ENCODE results near the gene ZNF521. TPM values are rescaled to one million over a fixed set of nuclear protein-coding genes. Genes with fewer than 3 reads are reported as not detected.

ZNF521 gene
- total RNA-seq, 1 donor from 2014 or later = 2.0 TPM

DNA sequence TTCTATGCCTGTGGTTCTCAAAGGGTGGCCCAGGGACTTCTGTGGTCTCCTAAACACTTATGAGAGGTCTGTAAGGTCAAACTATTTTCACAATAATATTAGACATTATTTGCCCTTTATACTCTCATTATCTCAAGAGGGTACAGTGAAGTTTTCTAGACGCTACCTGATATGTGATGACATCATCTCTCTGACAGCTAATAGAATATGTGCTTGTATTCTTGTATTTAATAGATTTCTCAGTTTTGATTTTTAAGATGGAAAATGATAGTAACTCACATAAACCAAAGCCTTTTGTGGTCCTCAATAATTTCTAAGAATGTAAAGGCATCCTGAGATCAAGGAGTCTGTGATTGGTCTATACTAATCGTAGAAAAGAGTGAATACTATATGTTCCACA is 265.1 kb downstream of the ZNF521 start:
- no peak for DNase-seq (ENCODE audit: low read depth)
- TF ChIP-seq, protein P1, sequence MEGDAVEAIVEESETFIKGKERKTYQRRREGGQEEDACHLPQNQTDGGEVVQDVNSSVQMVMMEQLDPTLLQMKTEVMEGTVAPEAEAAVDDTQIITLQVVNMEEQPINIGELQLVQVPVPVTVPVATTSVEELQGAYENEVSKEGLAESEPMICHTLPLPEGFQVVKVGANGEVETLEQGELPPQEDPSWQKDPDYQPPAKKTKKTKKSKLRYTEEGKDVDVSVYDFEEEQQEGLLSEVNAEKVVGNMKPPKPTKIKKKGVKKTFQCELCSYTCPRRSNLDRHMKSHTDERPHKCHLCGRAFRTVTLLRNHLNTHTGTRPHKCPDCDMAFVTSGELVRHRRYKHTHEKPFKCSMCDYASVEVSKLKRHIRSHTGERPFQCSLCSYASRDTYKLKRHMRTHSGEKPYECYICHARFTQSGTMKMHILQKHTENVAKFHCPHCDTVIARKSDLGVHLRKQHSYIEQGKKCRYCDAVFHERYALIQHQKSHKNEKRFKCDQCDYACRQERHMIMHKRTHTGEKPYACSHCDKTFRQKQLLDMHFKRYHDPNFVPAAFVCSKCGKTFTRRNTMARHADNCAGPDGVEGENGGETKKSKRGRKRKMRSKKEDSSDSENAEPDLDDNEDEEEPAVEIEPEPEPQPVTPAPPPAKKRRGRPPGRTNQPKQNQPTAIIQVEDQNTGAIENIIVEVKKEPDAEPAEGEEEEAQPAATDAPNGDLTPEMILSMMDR (conservative IDR thresholded peaks at IDR 0.05; ENCODE audit: low read depth, low read length) = no peak
- no peak overlapping the region for H3K4me3 ChIP-seq (ENCODE audit: low read depth, low read length)

DNA sequence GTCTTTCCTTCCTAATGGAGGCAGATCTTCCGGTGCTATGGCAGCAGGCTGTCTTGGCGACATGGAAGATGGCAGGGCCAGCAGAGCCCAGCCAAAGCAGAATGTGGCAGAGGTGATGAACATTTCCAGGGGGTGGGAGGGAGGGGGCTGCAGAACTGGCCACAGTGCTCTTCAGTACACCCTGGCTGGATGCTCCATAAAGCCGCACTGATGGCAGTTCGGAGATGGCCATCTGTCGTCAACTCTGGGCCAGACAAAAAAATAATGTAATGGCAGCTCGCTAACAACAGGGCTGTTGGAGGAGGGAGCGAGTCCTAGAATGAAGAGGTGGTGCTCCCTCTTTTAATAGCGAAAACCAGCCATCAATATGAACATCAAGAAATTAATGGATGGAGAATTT is 271.0 kb downstream of the ZNF521 start:
- no peak for DNase-seq (ENCODE audit: low read depth)
- H3K4me3 ChIP-seq (ENCODE audit: low read depth, low read length) = no peak overlapping the region
- TF ChIP-seq, protein P1 (conservative IDR thresholded peaks at IDR 0.05; ENCODE audit: low read depth, low read length) = no peak

DNA sequence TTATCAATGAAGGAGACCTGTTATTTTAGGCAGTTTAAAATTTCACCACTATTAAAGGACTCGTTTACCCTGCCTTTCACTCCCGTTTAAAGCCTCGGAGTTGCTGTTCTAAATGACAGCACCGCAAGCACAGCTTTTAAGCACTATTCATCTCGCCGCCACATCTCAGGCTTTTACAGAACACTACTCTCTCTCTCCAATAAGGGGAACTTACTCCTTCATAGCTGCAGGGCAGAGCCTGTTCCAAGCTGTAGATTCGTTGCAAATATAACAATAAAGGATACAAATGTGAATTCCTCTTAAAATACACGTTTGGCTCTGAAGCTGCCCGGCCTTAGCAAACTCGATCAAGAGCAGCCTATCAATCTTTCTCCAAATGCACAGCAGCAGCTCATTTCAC is 271.8 kb downstream of the ZNF521 start:
- DNase-seq (ENCODE audit: low read depth) = no peak
- TF ChIP-seq, protein P1 (conservative IDR thresholded peaks at IDR 0.05; ENCODE audit: low read depth, low read length) = no peak
- H3K4me3 ChIP-seq (ENCODE audit: low read depth, low read length) = no peak overlapping the region

DNA sequence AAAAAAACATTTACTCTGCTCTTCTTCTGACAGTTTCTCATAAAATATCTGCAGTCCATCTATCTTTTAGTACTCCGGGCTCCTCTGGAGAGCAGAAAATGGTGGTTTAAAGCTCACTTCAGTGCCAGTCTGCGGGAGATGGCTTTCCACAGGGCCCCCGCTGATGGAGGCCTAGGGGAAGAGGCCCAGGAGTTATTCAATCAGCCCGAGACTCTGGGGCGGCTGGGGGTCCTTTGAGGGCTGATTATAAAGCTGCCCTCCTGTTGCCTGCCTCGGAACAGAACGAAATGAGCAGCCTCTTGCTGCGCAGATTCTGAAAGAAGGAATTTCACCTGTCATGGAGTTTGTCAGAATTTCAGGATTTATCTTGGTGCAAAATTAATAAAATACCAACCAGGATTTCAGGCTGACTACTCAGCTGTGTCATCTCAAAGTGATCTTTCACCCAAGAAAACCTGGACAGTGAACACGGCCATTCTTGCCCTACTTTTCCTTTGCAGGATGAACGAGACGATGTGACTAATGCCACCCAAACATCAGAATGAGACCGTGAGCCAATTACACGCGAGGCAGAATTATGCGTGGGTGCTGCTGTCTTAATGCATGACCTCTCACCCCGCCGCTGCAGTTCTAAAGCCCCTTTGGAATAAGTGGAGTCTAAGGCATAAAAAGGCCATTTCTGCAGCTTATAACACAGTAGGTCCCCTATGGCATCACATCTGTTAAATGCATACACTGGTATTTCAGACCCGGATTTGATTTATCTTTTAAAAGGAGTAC is 273.8 kb downstream of the ZNF521 start:
- DNase-seq (ENCODE audit: low read depth) = no peak
- no peak overlapping the region for H3K4me3 ChIP-seq (ENCODE audit: low read depth, low read length)
- TF ChIP-seq, protein P1 (conservative IDR thresholded peaks at IDR 0.05; ENCODE audit: low read depth, low read length) = no peak

DNA sequence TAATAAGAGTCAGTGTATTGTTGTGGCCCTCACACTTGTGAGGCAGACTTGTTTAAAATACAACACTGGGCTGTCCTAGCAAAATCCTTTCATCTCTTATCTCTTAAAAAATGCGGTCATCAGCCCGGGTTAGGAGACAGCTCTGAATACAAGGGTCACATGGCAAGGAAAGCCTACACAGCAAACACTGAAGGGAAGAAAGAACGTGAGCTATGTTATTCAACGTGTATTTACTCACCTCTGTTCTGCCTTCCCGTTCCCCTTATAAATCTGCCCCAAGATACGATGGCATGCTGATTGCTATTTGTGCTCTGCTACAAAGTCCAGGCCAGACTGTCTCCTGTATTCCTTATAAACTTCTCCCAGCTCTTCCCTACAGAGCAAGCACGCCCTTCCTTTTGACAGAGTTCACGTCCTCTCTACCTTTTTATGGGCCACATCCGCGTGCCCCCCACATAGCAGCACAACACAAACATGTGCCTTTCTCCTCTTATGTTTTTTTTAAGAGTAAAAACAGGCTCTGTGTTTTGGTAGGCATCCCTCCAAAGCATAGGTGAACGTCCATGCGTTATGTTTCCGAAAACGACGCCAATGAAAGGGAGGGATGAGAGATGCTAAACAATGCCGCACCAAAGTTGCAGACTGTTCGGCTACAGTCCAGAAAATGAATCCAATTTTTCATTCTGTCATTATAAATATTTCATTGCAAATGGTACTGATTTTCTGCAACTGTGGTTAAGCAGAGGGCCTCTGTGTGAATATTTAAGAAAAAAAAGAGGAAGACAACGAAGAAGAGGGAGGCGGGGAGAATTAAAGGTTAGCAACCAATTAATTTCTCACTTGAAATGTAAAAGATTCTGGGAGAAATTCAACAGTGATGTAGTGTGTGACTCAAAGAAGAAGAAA is 274.7 kb downstream of the ZNF521 start:
- TF ChIP-seq, protein P1 (conservative IDR thresholded peaks at IDR 0.05; ENCODE audit: low read depth, low read length) = no peak
- no peak for DNase-seq (ENCODE audit: low read depth)
- no peak overlapping the region for H3K4me3 ChIP-seq (ENCODE audit: low read depth, low read length)

DNA sequence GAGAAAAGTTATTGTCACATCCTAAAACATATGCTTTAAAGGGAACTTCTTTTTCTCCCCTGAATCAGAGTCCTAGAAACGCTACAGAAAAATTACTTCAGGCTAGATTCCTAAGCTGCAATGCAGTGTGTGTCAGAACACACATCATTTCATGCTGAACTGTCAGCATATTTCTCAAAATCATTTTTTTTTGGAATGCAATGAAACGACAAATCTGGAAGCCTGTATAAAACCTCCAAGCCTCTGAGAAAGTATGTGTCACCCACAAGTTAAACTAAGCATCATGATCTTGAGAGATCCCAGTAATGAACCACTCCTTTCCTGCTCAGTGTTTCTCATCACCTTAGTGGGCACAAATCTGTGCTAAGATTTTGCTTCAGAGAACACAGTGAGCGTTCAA is 276.2 kb downstream of the ZNF521 start:
- DNase-seq (ENCODE audit: low read depth) = no peak
- TF ChIP-seq, protein P1 (conservative IDR thresholded peaks at IDR 0.05; ENCODE audit: low read depth, low read length) = no peak
- H3K4me3 ChIP-seq (ENCODE audit: low read depth, low read length) = no peak overlapping the region

Data from epithelial cell of proximal tubule (primary cell).